ENCODE results near the gene TTC13.
"Not testable (repeated sequence)": the region's sequence is repeated elsewhere in the genome, so short reads cannot be mapped to it uniquely, and the experiment has no call there.

TTC13 gene

GRCh38 chr1:230978491-230979388, at the start of gene TTC13, which contains the start of gene ARV1:
Gene TTC13 (minus strand): TSS chr1:230978861. CDS start chr1:230978830, 31 bp downstream.
Gene ARV1 (plus strand): TSS chr1:230979094. CDS start chr1:230979106, 12 bp downstream.
- peak; percentile 99 for DNase-seq

DNA sequence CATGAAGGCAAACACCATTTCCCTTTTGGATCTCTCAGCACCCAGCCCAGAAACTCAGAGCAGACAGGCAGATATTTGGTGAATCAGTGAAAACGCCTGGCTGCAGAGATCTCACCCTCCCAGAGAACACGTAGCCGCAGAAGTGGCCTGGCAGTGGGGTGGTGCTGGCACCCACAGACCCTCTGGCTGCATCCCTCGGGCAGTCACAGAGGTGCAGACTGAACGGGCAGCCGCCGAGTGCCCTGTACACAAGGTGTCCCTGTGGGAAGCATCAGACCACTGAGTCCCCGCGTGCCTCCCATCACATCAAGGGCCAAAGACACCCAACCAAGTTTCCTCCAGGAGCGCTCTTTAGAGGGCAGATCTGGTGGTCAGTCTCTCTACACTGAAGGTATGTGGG, 49.3 kb upstream of the TTC13 start:
- no peak for DNase-seq

DNA sequence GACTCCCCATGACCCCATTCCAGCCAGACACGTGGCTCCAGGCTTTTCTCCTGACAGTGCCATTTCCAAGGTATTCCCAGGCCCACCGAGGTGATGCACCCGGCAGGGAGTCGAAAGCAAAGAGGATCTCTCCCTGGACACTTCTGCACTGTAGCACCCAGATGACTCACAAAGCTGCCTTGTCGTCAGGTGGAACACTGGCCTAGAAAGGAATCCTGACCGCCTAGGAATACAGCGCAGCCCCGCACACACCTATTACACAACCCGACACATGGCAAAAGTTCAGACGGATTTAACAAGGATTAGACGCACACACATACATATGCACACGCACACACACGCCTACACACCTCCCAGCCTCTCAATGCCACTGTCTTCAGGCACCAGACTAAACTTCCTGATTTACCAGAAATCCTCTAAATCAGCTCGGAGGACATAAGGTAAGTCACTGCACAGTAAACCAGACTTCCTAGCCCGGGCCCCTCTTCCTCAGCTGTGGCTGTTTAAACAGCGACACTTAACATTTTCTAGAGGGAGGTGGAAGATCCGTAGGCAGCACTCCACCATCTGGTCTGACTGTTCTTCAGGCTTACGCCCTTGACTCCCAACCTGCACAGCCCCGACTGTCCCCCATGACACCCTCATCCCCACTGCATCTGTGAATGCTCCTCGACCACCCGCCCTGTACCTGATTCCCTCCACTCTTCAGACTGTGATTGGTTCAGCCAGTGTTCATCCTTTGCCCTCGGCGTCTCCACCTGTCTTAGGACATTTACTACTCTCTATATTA, 48.7 kb upstream of the TTC13 start:
- no peak for DNase-seq

DNA sequence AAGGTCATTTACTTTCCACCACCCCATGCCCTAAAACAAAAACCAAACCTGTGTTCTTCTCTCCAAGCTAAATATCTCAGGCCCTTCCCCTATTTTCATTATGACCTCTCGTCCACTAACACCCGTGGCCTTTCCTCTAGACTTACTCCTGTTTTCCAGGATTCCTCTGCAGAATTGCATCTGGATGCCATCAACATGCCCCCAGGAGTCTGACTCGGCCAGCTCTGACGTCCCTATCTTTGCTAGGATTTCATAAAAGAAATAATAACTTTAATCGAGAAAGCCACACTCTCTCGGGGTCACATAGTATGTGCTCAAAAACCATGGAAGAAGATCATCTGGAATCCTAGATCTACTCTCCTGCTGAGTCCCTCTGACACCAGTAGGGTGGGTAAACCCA, 47.9 kb upstream of the TTC13 start:
- DNase-seq: no peak

DNA sequence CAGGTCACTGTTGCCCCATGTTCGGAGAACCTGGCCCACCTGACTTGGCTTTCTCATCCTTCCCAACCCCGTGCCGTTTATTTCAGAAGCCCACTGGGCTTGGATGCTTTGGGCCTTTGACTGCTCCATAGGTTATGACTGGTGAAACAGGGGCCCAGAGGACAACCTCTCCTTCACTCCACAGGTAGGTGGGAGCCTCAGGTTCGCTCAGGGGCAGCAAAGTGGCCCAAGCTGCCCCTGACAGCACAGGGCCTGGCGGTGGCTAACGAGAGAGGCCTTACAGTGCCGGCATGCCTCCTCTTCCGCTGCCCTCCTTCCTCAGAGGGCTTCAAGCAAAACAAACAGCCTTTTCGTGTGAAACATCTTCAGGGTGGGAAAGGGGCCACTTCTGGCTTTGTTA, 44.5 kb upstream of the TTC13 start:
- DNase-seq: no peak

- DNase-seq: not testable (repeated sequence)
These were observed 43.9 kb upstream of the TTC13 start for GRCh38 chr1:231022543-231022942.

GRCh38 chr1:231021540-231022031, 42.9 kb upstream of the TTC13 start:
- no peak for DNase-seq

GRCh38 chr1:231020816-231021215, 42.2 kb upstream of the TTC13 start:
- no peak for DNase-seq

GRCh38 chr1:231020139-231020601, 41.5 kb upstream of the TTC13 start:
- DNase-seq: peak; percentile 9

DNA sequence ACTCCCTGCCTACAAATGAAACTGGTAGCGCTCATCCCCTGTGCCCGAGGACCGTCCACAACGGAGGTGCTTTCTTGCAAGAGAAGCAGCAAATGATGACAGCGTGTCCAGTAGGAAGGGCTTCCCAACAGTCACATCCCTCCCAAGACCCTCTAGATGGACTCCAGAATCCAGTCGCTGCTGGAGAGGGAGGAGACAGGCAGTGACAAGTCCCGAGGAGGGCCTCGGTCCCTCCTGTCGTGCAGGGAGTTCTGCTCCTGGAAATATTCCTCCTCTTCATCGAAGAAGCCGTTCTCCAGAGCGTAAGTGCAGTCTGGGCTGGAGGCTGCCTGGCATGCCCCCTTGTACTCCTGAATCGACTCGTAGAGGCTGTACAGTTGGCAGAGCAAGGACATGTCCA, 41.0 kb upstream of the TTC13 start:
- DNase-seq: no peak

DNA sequence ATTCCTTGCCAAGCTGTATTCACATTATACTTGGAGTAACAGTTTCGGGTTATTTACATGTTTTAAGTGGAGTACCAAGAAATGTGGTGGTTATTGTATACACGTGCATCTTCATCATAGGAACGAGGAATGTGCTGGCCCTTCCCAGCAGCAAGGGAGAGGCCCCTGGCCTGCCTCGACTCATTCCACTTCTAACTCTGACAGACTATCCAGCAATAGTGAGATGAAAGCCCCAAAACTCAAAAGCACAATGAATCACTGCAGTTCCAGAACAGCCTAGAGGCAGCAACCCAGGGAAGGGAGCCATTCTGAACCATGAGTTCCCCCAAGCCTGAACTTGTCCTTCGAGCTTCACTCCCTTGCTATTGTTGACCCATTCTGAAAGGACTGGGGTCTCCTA, 38.3 kb upstream of the TTC13 start:
- no peak for DNase-seq

DNA sequence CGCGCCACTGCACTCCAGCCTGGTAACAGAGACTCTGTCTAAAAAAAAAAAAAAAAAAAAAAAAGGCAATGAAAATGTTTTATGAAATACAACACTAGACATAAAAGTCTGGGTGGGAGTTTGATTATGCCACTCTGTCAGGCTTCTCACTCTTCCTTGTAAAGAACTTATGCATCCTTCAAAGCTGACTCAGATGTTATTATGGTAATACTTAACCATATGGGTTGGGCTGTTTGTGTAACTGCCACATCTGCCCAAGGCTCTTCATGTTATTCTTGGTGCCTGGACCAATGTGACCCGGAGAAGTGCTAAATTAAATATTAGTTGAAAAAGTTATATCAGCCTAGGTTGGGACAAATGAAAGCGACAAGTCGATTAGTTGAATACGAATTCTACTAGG, 37.6 kb upstream of the TTC13 start:
- DNase-seq: no peak

DNA sequence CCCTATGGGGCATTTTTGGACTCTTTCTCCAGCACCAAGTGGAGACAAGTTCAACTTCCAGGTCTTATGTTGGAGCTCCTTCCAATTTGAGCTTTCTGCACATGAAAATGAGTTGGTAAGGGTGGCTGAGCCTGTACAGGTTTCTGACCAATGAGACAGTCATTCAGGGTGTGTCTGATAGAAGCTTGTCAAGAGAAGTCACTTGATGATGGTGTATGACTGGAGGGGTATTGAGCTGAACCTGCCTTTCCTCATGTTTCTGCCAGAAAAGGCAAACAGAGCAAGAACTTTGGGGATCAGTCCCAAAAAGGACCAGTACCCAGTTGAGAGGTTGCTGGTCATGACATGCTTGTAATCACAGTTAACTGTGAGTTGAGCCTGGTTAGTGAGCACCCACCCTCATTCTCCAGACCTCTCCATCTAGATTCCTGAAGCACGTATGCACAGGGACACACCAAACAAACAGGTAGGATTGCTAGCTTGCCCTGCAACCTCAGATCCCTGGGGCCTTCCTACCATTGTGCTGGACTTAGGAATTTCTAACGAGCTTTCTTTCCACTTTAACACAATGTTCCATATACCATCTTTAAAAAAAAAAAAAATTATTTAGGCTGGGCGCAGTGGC, 34.8 kb upstream of the TTC13 start:
- DNase-seq: no peak

- DNase-seq: no peak
These were observed 33.3 kb upstream of the TTC13 start for GRCh38 chr1:231011963-231012362.

GRCh38 chr1:231011360-231011759, 32.7 kb upstream of the TTC13 start:
- DNase-seq: no peak

GRCh38 chr1:231007535-231007934, 28.9 kb upstream of the TTC13 start:
- not testable (repeated sequence) for DNase-seq

DNA sequence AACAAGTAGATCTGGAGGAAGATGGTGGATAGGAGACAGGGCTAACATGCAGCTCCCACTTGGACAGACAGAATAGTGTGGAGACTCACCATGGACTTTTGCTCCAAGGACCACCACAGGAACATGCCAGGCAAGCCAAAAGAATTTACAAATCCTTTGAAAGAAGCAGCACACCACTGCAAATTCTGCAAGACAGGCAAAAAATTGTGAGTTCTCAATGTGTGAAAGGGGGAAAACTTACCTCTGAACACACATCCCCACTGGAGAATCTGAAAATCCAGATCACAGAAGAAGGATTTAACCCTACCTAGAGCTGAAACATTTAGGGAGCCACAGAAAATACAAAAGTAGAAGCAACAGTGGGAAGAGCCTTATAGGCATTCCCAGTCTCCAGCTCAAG, 23.2 kb upstream of the TTC13 start:
- no peak for DNase-seq

DNA sequence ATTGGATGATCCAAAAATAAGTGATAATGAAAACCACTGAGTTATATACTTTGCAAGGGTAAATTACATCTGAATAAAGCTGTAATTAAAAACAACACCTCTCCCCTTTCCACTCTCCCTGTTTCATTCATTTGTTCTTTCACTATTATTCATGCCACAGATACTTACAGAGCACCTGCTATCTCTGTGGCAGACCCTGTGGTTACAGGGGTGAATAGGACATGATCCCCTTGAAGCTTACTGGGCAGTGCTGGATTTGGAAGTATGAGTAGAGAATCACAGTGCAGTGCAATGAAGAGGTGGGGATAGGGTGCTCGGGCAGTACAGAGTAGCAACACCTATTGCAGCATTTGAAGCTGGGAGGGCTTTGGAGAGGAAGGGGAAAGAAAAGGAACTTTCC, 22.0 kb upstream of the TTC13 start:
- no peak for DNase-seq

DNA sequence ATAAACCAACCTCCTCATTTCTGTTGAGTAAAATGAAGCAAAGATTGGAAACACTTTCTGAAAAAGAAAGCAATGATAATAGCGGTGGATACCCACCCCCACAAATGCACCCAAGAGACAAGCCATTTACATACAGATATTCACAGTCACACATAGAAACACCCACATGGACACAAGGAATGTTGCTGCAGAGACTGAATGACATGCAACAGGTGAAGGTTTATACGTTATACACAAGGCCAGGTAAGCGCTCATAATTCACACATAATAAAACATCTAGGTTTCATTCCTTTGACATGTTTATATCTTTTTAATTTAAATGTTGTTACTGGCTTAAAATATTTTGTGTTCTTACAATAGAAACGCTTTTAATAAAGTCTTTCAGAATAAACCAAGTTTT, 21.5 kb upstream of the TTC13 start:
- DNase-seq: no peak

GRCh38 chr1:230994860-230995259, 16.2 kb upstream of the TTC13 start:
- DNase-seq: no peak

DNA sequence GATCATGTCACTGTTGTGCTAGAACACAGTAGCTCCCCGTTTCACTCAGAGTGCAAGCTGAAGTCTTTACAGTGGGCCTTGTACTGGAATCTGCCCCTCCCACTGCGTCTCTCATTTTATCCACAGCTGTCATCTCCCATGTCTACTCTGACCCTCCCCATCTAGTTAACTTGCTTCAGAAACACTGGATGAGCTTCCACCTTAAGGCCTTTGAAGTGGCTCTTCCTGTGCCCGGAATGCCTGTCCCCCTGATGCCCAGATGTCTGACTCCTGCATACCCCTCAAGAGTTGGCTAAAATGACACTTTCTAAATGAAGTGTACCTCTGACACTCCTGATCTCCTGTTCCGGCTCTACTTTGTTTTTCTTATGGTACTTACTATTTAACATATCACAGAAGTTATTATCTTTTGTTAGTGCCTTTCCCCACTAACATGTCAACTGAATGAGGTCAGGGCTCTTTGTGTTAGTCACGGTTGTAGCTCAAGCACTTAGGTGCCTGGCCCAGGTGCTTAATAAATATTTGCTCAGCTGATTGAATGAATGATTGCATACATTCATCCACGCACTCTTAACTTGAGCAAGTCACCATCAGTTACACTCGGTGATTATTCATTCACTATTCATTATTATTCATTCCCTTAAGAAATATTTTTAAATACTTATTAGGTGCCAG, 13.6 kb upstream of the TTC13 start:
- no peak for DNase-seq

- DNase-seq: no peak
These were observed 8.8 kb upstream of the TTC13 start for GRCh38 chr1:230987448-230987847.

DNA sequence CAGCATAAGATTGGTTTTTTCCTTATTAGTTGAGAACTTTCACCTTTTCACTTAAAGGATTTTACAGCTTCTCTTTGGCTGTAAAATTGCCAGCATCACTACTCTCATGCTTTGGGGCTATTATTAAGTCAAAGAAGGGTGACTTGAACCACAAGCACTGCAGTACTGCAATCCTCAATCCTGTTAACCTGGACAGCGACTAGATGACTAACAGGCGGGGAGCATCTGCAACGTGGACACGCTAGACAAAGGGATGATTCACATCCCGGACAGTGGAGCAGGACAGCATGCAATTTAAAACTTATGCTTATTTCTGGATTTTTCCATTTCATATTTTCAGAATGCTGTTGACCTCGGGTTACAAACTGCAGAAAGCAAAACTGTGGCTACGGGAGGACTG, 8.3 kb upstream of the TTC13 start:
- no peak for DNase-seq
